Measurements from ENCODE around the gene ABLIM2. TPM values are rescaled to one million over a fixed set of nuclear protein-coding genes. Genes with fewer than 3 reads are reported as not detected.
A peak's percentile ranks its signal among the peaks of the same experiment; 100 is the strongest.

Gene ABLIM2
- total and polyA plus RNA-seq, 3 donors from 2014 or later: 5.2 to 7.5 (median 6.9) TPM

DNA sequence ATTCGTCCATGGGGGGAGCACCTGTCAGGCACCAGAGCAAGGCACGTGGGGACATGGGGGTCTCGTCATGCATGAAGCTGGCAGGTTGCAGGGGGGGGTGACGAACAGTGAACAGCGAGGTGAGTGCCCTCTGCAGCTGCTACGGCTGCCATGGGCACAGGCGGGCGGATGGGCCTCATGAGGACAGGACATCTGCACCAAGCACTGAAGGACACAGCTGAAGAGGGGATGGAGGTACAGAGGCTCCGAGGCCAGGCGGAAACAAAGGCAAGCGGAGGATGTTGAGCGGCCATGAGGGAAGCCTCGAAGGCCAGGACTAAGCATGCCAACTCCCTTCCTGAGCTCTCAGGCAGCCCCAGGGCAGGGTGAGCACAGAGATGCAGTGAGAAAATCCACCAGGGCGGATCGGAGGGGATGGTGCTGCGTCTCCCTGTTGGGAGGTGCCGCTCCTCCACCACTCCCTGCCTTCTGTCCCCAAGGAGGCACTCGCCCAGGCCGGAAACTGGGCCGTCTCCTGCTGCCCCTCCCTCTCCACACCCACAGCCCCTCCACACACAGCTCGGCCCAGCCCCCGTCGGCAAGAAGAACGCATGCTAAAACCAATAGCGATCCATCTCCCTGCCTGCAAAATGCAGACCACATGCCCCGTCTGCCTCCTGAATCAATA lies 24.6 kb downstream of the ABLIM2 start:
- Histone ChIP-seq H3K27me3 (no peaks in the 10 kb centered on the region), H3K36me3 (ENCODE audit: low read depth, missing control alignments) (no peaks in the 10 kb centered on the region), H3K4me3 (no peak overlapping the region), H3K27ac (no peak overlapping the region), H3K4me1 (no peaks in the 10 kb centered on the region), H3K9me3 (no peaks in the 10 kb centered on the region)
- no peak for DNase-seq
- TF ChIP-seq, protein P1, sequence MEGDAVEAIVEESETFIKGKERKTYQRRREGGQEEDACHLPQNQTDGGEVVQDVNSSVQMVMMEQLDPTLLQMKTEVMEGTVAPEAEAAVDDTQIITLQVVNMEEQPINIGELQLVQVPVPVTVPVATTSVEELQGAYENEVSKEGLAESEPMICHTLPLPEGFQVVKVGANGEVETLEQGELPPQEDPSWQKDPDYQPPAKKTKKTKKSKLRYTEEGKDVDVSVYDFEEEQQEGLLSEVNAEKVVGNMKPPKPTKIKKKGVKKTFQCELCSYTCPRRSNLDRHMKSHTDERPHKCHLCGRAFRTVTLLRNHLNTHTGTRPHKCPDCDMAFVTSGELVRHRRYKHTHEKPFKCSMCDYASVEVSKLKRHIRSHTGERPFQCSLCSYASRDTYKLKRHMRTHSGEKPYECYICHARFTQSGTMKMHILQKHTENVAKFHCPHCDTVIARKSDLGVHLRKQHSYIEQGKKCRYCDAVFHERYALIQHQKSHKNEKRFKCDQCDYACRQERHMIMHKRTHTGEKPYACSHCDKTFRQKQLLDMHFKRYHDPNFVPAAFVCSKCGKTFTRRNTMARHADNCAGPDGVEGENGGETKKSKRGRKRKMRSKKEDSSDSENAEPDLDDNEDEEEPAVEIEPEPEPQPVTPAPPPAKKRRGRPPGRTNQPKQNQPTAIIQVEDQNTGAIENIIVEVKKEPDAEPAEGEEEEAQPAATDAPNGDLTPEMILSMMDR (IDR thresholded peaks at IDR 0.05): no peak
- no peak for TF ChIP-seq POLR2A (IDR thresholded peaks at IDR 0.05)
- WGBS, 2 donors: 86 to 94% methylated on average over 17 to 26 of the region's 26 CpGs
- intact Hi-C loops (cut with DNase I; ENCODE audit: low total_unique reads): no loop called here

DNA sequence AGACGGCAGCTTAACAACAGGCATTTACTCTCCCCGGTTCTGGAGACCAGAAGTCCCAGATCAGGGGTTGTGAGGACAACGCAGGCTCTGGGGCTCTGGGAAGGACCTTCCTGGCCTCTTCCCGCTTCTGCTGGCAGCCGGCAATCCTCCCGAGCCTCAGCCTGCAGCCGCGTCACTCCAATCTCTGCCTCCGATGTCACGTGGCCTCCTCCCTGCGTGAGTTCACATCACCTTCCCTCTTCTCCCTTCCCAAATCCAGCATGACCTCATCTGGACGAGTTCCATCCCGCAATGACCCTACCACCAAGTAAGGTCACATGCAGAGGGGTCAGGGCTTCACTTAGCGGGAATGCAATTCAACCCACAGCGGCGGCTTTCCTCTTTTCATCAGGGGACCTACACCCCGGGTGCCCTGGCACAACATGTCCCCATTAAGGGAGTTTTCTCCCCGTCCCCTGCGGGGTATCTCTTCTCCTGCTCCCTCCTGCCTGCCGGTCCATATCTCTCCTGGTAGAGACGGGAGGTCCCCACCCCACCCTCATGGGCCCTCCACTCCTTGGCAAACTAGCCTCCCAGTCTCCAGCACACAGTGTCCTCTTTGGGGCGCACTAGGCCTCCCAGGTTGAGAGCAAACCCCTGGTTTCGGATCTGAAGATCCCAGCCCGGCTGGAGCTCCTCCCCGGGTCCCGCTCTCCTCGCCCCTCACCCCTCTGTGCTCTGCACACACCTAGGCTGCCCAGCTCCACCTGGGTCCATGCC lies 25.5 kb downstream of the ABLIM2 start:
- WGBS, 2 donors: 69 to 79% methylated on average over 24 to 27 of the region's 27 CpGs

DNA sequence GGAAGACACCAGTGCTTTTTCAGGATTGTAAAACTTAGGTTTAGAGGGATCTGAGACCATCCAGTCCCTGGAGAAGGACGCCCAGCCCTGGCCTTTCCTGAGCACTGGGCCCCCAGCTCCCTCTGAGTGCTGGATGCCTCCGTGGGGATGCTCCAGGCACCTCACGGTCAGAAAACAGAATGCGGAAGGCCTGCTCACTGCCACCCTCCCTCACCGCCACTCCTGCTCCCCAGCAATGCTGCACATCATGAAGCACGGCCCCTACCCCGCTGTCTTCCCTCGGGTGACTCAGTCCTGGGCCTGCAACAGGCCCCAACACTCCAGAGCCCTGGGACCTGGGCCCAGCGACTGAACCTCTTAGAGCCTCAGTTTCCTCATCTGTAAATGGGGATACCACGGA lies 26.2 kb downstream of the ABLIM2 start:
- no peak overlapping the region for H3K27ac ChIP-seq
- TF ChIP-seq, protein P1 (IDR thresholded peaks at IDR 0.05): no peak
- TF ChIP-seq POLR2A (IDR thresholded peaks at IDR 0.05): no peak
- no peaks in the 10 kb centered on the region for H3K9me3 ChIP-seq
- DNase-seq: no peak
- H3K36me3 ChIP-seq (ENCODE audit: low read depth, missing control alignments): no peaks in the 10 kb centered on the region
- intact Hi-C loops (cut with DNase I; ENCODE audit: low total_unique reads): no loop called here
- H3K4me1 ChIP-seq: no peaks in the 10 kb centered on the region
- 94 to 95% methylated on average over 10 of the region's 10 CpGs for WGBS, 2 donors
- H3K4me3 ChIP-seq: no peak overlapping the region
- no peaks in the 10 kb centered on the region for H3K27me3 ChIP-seq

More for the DNA sequence above, 25.5 kb downstream of the ABLIM2 start:
- TF ChIP-seq, protein P1 (IDR thresholded peaks at IDR 0.05): no peak
- no peak for TF ChIP-seq POLR2A (IDR thresholded peaks at IDR 0.05)
- H3K27me3 ChIP-seq: no peaks in the 10 kb centered on the region
- no peaks in the 10 kb centered on the region for H3K36me3 ChIP-seq (ENCODE audit: low read depth, missing control alignments)
- H3K4me1 ChIP-seq: no peaks in the 10 kb centered on the region
- intact Hi-C loops (cut with DNase I; ENCODE audit: low total_unique reads): no loop called here
- no peak overlapping the region for H3K4me3 ChIP-seq
- no peaks in the 10 kb centered on the region for H3K9me3 ChIP-seq
- DNase-seq: peak; percentile 53
- H3K27ac ChIP-seq: no peak overlapping the region

DNA sequence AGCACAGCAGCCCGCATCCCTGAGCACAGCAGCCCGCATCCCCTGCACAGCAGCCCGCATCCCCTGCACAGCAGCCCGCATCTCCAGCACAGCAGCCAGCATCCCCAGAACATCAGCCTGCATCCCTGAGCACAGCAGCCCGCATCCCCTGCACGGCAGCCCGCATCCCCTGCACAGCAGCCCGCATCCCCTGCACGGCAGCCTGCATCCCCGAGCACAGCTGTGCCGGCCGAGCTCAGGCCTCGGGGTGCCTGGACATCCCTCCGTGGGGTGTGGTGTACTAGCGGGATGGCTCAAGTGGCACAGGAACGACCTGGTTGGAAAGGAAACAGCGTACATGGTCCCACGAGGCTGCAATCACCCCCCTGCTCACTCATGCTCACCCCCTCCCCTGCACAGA lies 26.8 kb downstream of the ABLIM2 start:
- 86% methylated on average over 18 of the region's 18 CpGs; no CpG with 5 or more reads in 1 of the 2 donors for WGBS, 2 donors
- Histone ChIP-seq H3K4me3 (no peak overlapping the region), H3K27ac (no peak overlapping the region), H3K36me3 (ENCODE audit: low read depth, missing control alignments) (no peaks in the 10 kb centered on the region), H3K27me3 (no peaks in the 10 kb centered on the region), H3K9me3 (no peaks in the 10 kb centered on the region), H3K4me1 (no peaks in the 10 kb centered on the region)
- no peak for TF ChIP-seq POLR2A (IDR thresholded peaks at IDR 0.05)
- TF ChIP-seq, protein P1 (IDR thresholded peaks at IDR 0.05): no peak
- intact Hi-C loops (cut with DNase I; ENCODE audit: low total_unique reads): no loop called here
- no peak for DNase-seq
